Endothelial cell of umbilical vein (primary cell): Measurements from ENCODE around the gene CBX3. TPM values are rescaled to one million over a fixed set of nuclear protein-coding genes. Genes with fewer than 3 reads are reported as not detected.

Experiments used
- BruUV-seq: library from RNA; stranded (reverse); fragments of 400-500 nt; replicated peaks from 2 replicates; lab custom pipeline; 2021; lab: Mats Ljungman, UMichigan
- CTCF ChIA-PET: fragments of 300-600, 350-600 bp; sonication (Branson Sonifier 250); formaldehyde crosslinking; loops from one replicate; lab custom pipeline; 2021; ENCODE audit warnings: antibody characterized with exemption, inconsistent platforms; lab: Charles Lee
- POLR2A ChIA-PET: fragments of 300-600, 350-600 bp; sonication (Branson Sonifier 250); formaldehyde crosslinking; loops from one replicate; lab custom pipeline; 2021; ENCODE audit warnings: antibody characterized with exemption, inconsistent platforms; lab: Charles Lee
- DNase-seq: peaks from one replicate; pipeline ENCODE4 v3.0.0-alpha.2; 2011; ENCODE audit warnings: low read depth, low spot score
- FAIRE-seq: peaks from 2 replicates; lab custom pipeline; 2011; peaks lifted over from hg19 to GRCh38; lab: Jason Lieb, UNC
- H2AFZ ChIP-seq: 2 replicates; pipeline ENCODE4 v1.6.0; 2012; ENCODE audit warnings: low read depth, low read length, control low read depth, inconsistent platforms
- H3K27ac ChIP-seq: 2 replicates; pipeline ENCODE4 v1.5.1; 2011; ENCODE audit warnings: low read depth, mild to moderate bottlenecking, control low read depth, low read length, moderate library complexity; ENCODE audit not compliant: insufficient read depth
- H3K27me3 ChIP-seq, 2 experiments: 2 replicates each; pipeline versions ENCODE4 v1.6.0 to v1.6.1; 2011; ENCODE audit warnings: low read length in 2 of 2, mixed read lengths in 1 of 2; ENCODE audit not compliant: control insufficient read depth in 2 of 2, insufficient read depth in 2 of 2
- H3K36me3 ChIP-seq, 2 experiments: 2 replicates in 1 of 2; 3 replicates in 1 of 2; pipeline ENCODE4 v1.5.1; 2011; ENCODE audit warnings: low read length in 2 of 2, mild to moderate bottlenecking in 1 of 2, moderate library complexity in 1 of 2; ENCODE audit not compliant: control insufficient read depth in 2 of 2, insufficient read depth in 2 of 2; ENCODE audit errors: extremely low read depth in 1 of 2
- H3K4me1 ChIP-seq: 3 replicates; pipeline ENCODE4 v1.5.1; 2011; ENCODE audit warnings: mild to moderate bottlenecking, low read length; ENCODE audit not compliant: control insufficient read depth, insufficient read depth; ENCODE audit errors: extremely low read depth
- H3K4me2 ChIP-seq: 2 replicates; pipeline ENCODE4 v1.6.1; 2011; ENCODE audit warnings: low read length, control low read depth, mixed read lengths; ENCODE audit not compliant: insufficient read depth
- H3K4me3 ChIP-seq, 3 experiments: fragments of 200-600 bp in 1 of 3; sonication (generic), shearing (Covaris generic) in 1 of 3; replicated peaks in 1 of 3; 2 replicates each; pipeline ENCODE4 v1.5.1; 2011 to 2016; ENCODE audit warnings: control low read depth in 3 of 3, low read length in 3 of 3, mild to moderate bottlenecking in 2 of 3, inconsistent platforms in 1 of 3, low read depth in 1 of 3, moderate library complexity in 1 of 3; ENCODE audit not compliant: insufficient read depth in 1 of 3
- H3K79me2 ChIP-seq: 2 replicates; pipeline ENCODE4 v1.6.0; 2012; ENCODE audit warnings: low read length, inconsistent platforms; ENCODE audit not compliant: control insufficient read depth, insufficient read depth
- H3K9ac ChIP-seq: replicated peaks from 2 replicates; pipeline ENCODE3; 2011; ENCODE audit warnings: low read length, control low read depth; ENCODE audit not compliant: insufficient read depth; ENCODE audit errors: extremely low read depth
- H3K9me1 ChIP-seq: replicated peaks from 3 replicates; pipeline ENCODE4 v1.6.0; 2011; ENCODE audit warnings: mild to moderate bottlenecking, low read length; ENCODE audit not compliant: control insufficient read depth, insufficient read depth; ENCODE audit errors: extremely low read depth
- H3K9me3 ChIP-seq: replicated peaks from 2 replicates; pipeline ENCODE4 v1.5.1; 2012; ENCODE audit warnings: low read length, inconsistent platforms; ENCODE audit not compliant: control insufficient read depth, insufficient read depth
- H4K20me1 ChIP-seq: replicated peaks from 2 replicates; pipeline ENCODE3; 2011; ENCODE audit warnings: mild to moderate bottlenecking, low read length; ENCODE audit not compliant: control insufficient read depth, insufficient read depth; ENCODE audit errors: extremely low read depth
- CTCF ChIP-seq, 2 donors: IDR thresholded peaks; 1 replicate in 1 of 2; 2 replicates in 1 of 2; pipeline ENCODE4 v1.5.1; 2011; ENCODE audit warnings: low read length in 2 of 2, mild to moderate bottlenecking in 2 of 2, moderate library complexity in 2 of 2, control low read depth in 1 of 2, inconsistent platforms in 1 of 2, low read depth in 1 of 2; ENCODE audit not compliant: insufficient read depth in 1 of 2; ENCODE audit errors: extremely low read depth in 1 of 2
- EZH2 ChIP-seq: IDR thresholded peaks from 2 replicates; pipeline ENCODE4 v1.6.1; 2012; ENCODE audit warnings: borderline replicate concordance, low read depth, mild to moderate bottlenecking, moderate library complexity, low read length, inconsistent platforms; ENCODE audit not compliant: severe bottlenecking
- FOS ChIP-seq: IDR thresholded peaks from 2 replicates; pipeline ENCODE4 v1.6.1; 2011; ENCODE audit warnings: mild to moderate bottlenecking, low read length, moderate library complexity, borderline replicate concordance; ENCODE audit not compliant: insufficient read depth
- GATA2 ChIP-seq: IDR thresholded peaks from 2 replicates; pipeline ENCODE4 v1.7.0; 2011; ENCODE audit warnings: low read depth, mild to moderate bottlenecking, moderate library complexity, mixed read lengths, low read length; ENCODE audit not compliant: insufficient read length, insufficient read depth
- JUN ChIP-seq: IDR thresholded peaks from 2 replicates; pipeline ENCODE4 v1.6.1; 2011; ENCODE audit warnings: borderline replicate concordance, low read depth; ENCODE audit not compliant: insufficient read length, insufficient read depth
- MAX ChIP-seq: IDR thresholded peaks from 2 replicates; pipeline ENCODE4 v1.6.1; 2011; ENCODE audit not compliant: insufficient read depth, insufficient read length
- MYC ChIP-seq: IDR thresholded peaks from one replicate; pipeline ENCODE4 v1.6.1; 2011; ENCODE audit warnings: mild to moderate bottlenecking, low read depth, low read length
- POLR2A ChIP-seq: IDR thresholded peaks from 2 replicates; pipeline ENCODE4 v1.6.1; 2012; ENCODE audit warnings: low read depth, mild to moderate bottlenecking, control low read depth, low read length
- POLR2AphosphoS5 ChIP-seq: IDR thresholded peaks from 2 replicates; pipeline ENCODE4 v1.6.1; 2012; ENCODE audit warnings: low read depth, mild to moderate bottlenecking, control low read depth, low read length, moderate library complexity; ENCODE audit not compliant: insufficient read depth
- dilution Hi-C: fragments of 300-500 bp; cut with MboI; formaldehyde crosslinking; loops from one replicate; pipeline ENCODE4 v1.15.0; 2019; ENCODE audit warnings: low sequenced_read_pairs; ENCODE audit not compliant: extremely low pct_ligation_motif_present
- intact Hi-C: fragments of 100-400 bp; cut with micrococcal nuclease; formaldehyde crosslinking; loops from one replicate; pipeline ENCODE4 v1.10.0; 2022
- polyA plus RNA-seq, 4 experiments: library from polyadenylated mRNA; depleted of rRNA in 3 of 4; stranded (reverse) in 3 of 4; unstranded in 1 of 4; fragments of >200 nt; gene quantifications; 2 replicates each; pipeline versions ENCODE4 v1.2.1 to v1.2.3, GENCODE V29; 2011 to 2012; ENCODE audit warnings: missing spikeins in 1 of 4
- total RNA-seq: library from RNA; stranded (reverse); gene quantifications from 2 replicates; pipeline ENCODE4 v1.2.3, GENCODE V29; 2021

The CBX3 gene
- total and polyA plus RNA-seq, 2 donors (not counting 3 experiments of a cell fraction or from before 2014, with no cell fraction given), result 47.5 to 200 TPM

GRCh38 chr7:26227987-26228386 lies 26.4 kb downstream of the CBX3 start:
- TF ChIP-seq MAX (no peak), FOS (no peak), EZH2 (no peak), MYC (no peak), POLR2AphosphoS5 (no peak), POLR2A (no peak), JUN (no peak), GATA2 (no peak), CTCF (IDR thresholded peaks at IDR 0.05; ENCODE audit: extremely low read depth in 1 of 2, insufficient read depth in 1 of 2, low read depth in 1 of 2, low read length in 2 of 2) (no peak)
- DNase-seq (no peak), FAIRE-seq (no peak)
- Histone ChIP-seq H4K20me1 (no peaks in the 10 kb centered on the region), H3K27me3 (peaks cover 0 to 11% of the 10 kb centered on the region in 2 experiments), H3K27ac (no peak overlapping the region), H3K9me1 (no peaks in the 10 kb centered on the region), H3K4me3 (no peak overlapping the region), H3K9ac (no peak overlapping the region), H3K79me2 (no peaks in the 10 kb centered on the region), H3K4me1 (no peaks in the 10 kb centered on the region), H3K36me3 (no peaks in the 10 kb centered on the region), H3K4me2 (no peak overlapping the region), H2AFZ (no peak overlapping the region), H3K9me3 (no peaks in the 10 kb centered on the region)
- dilution Hi-C loops, result no loop called here
- CTCF ChIA-PET, result no interaction called here
- no TSS peak for BruUV-seq
- POLR2A ChIA-PET, result no interaction called here
- intact Hi-C loops, result no loop called here
